ENCODE results near the gene MAMLD1.

DNA sequence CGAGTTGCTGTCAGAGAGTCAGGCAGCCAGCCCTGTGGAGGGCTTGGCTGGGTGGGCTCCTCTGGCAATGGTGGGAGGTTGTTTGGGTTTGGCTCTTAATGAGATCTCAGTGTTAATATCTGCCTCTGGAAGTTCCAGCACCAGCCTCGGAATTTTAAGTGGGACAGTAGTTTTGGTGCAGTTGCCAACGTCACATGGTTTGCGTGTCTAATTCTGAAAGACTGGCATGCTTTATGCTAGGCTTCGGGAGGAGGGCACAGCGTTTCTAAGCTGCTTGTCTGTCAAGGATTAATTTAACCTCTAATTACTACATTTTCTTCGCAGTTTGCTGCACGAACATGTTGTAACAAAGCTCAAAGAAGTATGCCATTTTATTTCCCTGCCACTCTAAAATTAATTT is 9.2 kb downstream of the MAMLD1 start:
- TF ChIP-seq, protein P1, sequence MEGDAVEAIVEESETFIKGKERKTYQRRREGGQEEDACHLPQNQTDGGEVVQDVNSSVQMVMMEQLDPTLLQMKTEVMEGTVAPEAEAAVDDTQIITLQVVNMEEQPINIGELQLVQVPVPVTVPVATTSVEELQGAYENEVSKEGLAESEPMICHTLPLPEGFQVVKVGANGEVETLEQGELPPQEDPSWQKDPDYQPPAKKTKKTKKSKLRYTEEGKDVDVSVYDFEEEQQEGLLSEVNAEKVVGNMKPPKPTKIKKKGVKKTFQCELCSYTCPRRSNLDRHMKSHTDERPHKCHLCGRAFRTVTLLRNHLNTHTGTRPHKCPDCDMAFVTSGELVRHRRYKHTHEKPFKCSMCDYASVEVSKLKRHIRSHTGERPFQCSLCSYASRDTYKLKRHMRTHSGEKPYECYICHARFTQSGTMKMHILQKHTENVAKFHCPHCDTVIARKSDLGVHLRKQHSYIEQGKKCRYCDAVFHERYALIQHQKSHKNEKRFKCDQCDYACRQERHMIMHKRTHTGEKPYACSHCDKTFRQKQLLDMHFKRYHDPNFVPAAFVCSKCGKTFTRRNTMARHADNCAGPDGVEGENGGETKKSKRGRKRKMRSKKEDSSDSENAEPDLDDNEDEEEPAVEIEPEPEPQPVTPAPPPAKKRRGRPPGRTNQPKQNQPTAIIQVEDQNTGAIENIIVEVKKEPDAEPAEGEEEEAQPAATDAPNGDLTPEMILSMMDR (IDR thresholded peaks at IDR 0.05): no peak
- TF ChIP-seq POLR2A (IDR thresholded peaks at IDR 0.05): no peak

Data from body of pancreas (tissue), 4 donors.